ENCODE data around the gene SLC33A1.
"Not testable (repeated sequence)": the region's sequence is repeated elsewhere in the genome, so short reads cannot be mapped to it uniquely, and the experiment has no call there.

GRCh38 chr3:155860424-155860823, 6.2 kb upstream of the SLC33A1 start:
- not testable (repeated sequence) for TF ChIP-seq TAF1 (IDR thresholded peaks at IDR 0.05; ENCODE audit: borderline replicate concordance, low read depth, low read length); POLR2A (IDR thresholded peaks at IDR 0.05; ENCODE audit: low read depth, low read length)

All from GM12892 (cell line).